ENCODE results near the gene ENKUR.

ENKUR gene

DNA sequence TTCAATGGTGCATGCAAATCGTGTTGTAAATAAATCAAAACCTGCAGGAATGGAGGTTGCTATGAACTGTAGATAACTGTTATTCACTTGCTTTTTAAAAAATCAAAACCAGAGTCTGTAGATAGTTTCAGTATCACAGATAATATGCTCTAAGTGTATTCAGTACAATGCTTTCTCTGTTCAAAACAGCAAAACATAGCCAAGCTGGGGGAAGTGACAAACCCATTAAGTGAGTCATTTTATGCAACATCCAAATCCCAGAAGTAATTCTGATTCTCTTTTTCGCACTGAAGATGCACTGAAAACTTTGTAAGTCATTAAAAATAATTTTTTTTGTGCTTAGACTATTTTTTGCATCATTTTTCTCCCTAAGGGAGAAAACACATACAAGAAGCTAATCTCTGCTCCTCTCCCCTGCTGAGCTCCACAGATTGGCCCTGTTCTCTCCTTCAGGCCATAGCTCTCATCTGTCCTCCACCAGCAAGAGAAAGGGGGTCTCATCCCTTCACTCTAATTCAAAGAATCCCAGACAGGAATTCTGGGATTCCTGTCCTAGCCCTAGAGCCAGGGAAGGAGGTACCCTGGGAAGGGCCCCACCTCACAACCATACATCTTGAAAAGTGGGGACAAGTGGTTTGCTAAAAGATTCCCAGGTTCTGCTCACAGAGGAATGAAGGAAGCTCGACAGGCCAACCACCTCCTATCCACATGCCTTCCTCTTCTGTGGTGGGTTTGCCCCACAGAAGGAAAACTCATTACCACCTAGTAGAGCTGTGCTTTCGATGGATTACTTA is 68.5 kb downstream of the ENKUR start:
- DNase-seq (ENCODE audit: low spot score) = peak; percentile 97

GRCh38 chr10:24944512-24945255 is 71.3 kb downstream of the ENKUR start:
- DNase-seq (ENCODE audit: low spot score) = no peak

GRCh38 chr10:24938525-24938924 is 77.4 kb downstream of the ENKUR start:
- no peak for DNase-seq (ENCODE audit: low spot score)

GRCh38 chr10:24938076-24938475 is 77.9 kb downstream of the ENKUR start:
- DNase-seq (ENCODE audit: low spot score) = no peak

DNA sequence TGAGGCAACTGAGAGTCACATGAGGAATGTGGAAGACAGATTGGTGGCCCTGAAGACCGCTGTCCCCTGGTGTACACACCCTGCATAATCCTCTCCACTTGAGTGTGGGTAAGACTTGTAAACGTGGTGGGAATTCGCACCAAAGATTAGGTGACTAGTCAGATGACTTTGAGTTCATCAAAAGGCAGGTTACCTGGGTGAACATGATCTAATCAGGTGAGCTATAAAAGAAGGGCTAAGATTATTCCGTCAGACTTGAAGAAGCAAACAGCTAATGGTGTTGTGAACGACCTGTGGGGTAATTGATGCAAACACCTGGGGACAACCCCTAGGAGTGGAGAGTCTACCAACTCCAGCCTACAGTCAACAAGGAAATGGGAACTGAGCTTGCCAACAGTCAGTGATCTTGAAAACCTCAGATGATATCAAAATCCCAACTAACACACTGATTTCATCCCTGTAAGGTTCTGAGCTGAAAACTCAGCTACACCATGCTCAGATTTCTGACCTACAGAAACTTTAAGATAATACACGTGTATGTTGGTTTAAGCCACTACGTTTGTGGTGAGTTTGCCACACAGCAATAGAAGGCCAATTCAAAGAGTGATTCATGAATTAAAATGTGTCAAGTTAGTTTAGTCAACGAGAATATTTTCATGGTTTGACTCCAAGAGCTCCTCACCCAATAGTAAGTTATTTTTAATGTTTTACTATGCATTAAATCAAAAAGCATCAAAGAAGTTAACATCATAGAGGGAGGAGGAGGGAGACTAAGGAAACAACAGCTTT is 80.3 kb downstream of the ENKUR start:
- no peak for DNase-seq (ENCODE audit: low spot score)
